Mesenteric fat pad (tissue), 1 donor: ENCODE measurements around the gene CNFN. TPM values are rescaled to one million over a fixed set of nuclear protein-coding genes. Genes with fewer than 3 reads are reported as not detected.

Source experiments
- DNase-seq: peaks from one replicate; pipeline ENCODE4 v3.0.0-alpha.2; 2020; ENCODE audit warnings: low spot score
- total RNA-seq: library from RNA; stranded (reverse); fragmentation: NEBNext Ultra II Directional; extraction: Animal tissue kit (Norgen Biotek cat#: 25700); gene quantifications from one replicate; pipeline ENCODE4 v1.2.1, GENCODE V29; 2021
- donor health status: DM: yes; HTN: yes; CAD: no.

Gene CNFN
- total RNA-seq, 1 donor from 2014 or later: 2.2 TPM

DNA sequence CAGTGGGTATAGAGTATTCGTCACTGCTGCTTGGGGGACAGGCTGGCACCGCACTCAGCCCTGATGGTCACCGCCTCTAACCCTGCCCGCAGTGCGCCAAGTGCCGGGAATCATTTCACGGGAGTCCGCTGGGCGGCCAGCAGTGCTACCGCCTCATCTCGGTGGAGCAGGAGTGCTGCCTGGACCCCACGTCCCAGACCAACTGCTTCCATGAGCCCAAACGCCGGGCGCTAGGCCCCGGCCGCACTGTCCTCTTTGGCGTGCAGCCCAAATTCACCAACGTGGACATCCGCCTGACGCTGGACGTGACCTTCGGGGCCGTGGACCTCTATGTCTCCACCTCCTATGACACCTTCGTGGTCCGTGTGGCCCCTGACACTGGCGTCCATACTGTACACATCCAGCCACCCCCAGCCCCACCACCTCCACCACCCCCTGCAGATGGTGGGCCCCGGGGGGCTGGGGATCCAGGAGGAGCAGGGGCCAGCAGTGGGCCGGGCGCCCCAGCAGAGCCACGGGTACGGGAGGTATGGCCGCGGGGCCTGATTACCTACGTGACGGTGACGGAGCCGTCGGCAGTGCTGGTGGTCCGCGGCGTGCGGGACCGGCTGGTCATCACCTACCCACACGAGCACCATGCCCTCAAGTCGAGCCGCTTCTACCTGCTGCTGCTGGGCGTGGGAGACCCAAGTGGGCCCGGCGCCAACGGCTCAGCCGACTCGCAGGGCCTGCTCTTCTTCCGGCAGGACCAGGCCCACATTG, 14.5 kb downstream of the CNFN start:
- no peak for DNase-seq

DNA sequence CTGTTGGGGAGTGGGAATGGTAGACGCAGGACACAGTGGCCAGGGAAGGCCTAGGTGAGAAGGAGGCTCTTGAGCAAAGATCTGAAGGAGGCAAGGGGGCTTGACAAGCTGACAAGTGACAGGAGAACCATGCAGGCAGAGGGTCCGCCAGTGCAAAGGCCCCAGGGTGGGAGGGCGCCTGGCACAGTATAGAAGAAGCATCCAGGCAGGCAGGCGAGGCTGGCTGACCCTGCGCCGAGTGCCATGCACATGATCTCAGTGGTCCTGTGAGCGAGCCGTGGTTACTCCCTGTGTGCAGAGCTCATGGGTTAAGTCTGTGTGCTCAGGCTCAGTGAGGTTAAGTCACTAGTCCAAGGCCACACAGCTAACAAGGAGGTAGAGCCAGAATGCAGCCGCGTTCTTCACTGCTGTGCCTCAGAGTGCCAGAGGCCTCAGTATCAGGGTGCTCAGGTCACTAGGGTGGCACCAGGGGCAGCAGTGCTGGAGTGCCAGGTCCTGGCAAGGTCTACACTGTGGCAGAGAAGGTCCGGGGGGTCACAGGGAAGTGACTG, 15.2 kb downstream of the CNFN start:
- DNase-seq: no peak

DNA sequence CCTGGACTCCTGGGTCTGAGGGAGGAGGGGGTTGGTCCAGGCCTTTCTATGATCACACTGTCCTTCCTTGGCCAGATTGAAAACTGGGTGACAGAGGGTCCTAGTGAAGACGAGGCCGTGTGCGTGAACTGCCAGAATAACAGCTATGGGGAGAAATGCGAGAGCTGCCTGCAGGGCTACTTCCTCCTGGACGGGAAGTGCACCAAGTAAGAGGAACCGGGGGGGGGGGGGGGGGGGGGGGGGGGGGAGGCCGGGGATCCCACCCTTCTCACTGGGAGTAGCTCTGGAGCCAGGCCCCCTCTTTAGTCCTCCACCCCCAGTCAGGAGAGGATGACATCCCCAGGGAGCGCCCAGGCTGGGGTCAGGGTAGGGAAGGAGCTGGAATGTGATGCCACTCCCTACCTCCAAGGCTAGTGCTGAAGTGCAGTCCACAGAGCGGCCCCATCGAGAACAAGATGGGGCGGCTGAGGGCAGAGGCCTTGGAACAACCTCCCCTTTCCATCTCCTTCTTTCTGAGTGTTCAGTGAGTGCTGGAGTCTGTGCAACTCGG, 19.4 kb downstream of the CNFN start:
- DNase-seq: no peak

DNA sequence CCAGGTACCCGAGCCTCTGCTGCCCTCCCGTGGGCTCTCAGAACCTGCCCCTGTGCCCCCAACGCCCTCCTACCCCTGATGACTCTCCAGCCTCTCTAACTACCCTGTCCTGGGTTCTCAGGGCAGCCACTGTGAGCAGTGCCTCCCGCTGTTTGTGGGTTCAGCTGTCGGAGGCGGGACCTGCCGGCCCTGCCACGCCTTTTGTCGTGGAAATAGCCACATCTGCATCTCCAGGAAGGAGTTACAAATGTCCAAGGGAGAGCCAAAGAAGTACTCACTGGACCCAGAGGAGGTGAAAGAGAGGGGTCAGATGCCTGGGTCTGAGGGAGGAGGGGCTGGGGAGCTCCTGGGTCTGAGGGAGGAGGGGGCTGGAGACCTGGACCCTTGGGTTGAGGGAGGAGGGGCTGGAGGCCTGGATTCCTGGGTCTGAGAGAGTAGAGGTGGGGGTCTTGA, 20.0 kb downstream of the CNFN start:
- DNase-seq: no peak

DNA sequence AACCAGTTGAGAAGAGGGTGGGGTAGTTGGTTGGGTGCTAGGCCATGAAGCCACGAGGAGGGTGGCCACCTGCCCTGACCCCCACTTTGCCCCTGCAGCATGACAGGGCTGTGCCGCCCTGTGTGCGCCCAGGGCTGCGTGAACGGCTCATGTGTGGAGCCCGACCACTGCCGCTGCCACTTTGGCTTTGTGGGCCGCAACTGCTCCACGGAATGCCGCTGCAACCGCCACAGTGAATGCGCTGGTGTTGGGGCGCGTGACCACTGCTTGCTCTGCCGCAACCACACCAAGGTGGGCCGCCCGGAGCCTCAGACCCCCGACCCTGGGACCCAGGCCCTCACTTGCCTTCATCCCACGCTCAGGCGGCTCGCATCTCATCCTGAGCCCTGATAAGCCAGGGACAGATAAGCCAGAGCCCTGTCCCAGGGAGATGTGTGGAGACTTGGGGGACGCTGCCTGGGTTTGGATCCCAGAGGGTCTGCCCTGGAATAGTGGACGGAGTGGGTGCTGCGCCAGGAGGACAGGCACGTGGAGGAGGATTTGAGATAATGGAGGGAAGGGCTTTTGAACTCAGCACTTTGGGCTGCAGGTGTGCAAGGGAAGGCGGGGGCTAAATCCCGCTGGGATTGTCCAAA, 20.5 kb downstream of the CNFN start:
- no peak for DNase-seq

DNA sequence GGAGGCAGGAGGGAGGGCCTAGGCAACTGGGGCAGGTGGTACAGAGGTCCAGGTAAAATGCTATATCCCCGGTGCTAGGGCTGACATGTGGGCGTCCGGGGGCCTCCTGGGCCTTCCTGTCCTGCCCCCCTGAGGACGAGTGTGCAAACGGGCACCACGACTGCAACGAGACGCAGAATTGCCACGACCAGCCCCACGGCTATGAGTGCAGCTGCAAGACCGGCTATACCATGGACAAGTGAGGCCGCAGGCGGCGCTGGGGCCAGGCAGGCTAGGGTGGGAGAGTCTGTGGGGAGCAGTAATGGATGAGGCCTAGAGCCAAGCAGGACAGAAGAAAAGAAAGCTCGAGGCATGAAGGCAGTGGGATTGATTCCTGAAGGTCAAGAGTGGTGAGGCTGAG, 21.3 kb downstream of the CNFN start:
- DNase-seq: no peak

DNA sequence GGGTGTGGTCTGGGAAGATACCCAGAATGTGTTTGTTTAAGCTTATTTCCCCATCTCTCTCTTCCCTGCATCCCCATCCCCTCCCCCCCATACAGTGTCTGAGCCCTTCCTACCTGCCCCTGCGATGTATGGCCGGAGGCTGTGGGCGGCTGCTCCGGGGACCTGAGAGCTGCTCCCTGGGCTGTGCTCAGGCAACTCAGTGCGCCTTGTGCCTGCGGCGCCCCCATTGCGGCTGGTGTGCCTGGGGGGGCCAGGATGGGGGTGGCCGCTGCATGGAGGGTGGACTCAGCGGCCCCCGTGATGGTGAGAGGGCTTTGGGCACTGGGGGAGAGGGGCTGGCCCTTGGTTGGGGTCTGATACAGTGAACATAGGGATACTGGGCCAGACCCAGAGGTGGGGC, 21.7 kb downstream of the CNFN start:
- no peak for DNase-seq

DNA sequence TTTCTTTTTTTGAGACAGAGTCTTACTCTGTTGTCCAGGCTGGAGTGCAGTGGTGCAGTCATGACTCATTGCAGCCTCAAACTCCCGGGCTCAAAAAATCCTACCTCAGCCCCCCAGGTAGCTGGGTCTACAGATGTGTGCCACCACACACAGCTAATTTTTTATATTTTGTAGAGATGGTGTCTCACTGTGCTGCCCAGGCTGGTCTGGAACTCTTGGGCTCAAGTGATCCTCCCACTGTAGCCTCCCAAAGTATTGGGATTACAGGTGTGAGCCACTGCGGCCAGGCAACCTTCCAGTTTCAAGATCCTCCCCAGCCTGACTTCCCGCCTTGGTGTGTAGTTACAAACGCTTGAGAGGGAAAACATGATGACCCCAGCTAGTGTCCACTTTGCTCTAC, 22.2 kb downstream of the CNFN start:
- DNase-seq: no peak

DNA sequence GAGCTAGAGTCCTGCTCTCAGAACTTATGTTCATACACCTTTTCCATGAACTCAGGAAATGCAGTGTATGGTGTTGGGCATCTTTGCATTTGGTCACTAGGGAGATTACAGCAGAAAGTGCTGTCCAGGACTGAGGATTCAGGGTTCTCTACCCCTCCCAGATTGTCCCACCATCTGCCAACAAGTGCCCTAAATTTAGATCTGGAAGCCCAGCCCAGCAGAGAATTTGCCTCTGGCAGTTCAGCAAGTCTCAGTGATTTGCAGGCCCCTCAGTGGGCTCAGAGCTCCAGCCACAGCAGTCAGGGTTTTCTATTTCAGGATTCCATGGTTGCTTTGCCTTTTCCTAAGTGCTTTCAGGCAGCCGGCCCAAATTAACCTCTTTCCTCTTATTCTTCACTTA, 23.4 kb downstream of the CNFN start:
- DNase-seq: no peak

DNA sequence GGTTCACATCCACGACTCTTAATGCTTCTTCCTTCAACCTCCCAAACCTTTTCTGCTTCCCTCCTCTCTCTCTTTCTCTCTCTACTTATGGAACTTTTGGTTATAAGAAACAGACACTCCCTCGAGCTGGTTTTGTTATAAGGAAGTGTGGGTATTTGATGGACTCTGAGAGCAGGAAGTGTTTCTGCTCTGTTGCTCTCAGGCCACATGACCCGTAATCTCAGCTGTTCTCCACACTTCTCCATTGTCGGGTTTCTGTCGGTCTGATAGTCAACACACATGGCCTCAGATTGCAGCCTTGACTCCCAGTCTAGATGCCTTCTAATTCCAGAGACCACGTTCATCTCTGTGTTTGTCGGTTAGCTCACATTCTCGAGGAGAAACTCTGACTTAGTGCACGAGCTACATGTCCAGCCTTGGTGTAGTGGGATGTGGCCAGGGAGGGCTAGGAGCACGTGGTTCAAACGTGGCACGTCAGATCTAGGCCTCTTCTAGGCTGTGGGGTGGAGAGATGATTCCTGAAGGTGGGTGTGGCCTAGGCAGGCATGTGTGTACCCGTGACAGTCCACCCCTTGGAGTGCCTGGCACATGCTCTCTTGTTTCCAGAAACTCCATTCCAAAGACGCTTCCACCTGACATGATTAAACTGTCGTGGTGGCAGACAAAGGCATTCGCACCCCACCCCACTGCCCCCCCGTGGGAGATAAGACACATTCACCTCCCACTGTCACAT, 26.3 kb downstream of the CNFN start:
- DNase-seq: no peak

DNA sequence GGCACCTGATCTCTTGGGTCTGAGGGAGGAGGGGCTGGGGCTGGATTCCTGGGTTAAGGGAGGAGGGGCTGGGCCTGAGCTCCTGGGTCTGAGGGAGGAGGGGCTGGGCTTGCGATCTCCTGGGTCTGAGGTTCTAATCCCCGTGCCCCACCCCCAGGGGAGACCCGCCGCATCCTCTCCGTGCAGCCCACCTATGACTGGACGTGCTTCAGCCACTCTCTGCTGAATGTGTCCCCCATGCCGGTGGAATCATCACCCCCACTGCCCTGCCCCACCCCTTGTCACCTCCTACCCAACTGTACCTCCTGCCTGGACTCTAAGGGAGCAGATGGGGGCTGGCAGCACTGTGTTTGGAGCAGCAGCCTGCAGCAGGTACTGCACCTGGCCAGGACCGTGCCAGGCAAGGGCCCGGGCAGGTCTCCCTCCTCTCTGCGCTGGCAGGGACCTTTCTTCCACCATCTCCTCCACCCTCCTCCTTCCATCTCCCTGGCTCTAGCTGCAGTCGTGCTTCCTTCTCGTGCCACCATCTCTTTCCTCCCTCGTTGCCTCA, 27.1 kb downstream of the CNFN start:
- DNase-seq: no peak

DNA sequence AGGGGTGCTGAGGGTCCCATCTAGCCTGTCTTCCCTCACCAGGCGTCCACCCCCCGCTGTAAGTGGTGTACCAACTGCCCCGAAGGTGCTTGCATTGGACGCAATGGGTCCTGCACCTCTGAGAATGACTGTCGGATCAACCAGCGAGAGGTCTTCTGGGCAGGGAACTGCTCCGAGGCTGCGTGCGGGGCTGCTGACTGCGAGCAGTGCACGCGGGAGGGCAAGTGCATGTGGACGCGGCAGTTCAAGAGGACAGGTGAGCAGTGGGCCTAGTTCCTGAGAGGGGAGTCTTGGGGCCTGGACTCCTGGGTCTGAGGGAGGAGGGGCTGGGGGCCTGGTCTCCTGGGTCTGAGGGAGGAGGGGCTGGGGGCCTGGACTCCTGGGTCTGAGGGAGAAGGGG, 27.8 kb downstream of the CNFN start:
- DNase-seq: no peak

DNA sequence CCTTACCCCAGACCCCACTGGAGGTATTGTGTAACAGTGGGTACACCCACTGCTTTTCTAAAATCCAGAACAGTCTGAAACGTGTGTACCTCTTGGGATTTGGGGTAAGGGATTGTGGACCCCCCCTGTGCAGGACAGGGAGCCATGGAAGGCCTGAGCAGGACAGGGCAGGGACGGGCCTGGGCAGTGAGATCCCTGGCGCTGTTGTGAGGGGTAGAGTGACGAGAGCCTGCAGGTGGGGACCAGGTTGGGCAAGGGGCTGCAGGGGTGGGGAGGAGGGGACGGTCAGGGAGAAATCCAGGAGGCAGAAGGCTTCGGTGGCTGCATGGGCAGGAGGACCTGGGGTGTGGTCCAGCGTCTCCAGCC, 28.6 kb downstream of the CNFN start:
- no peak for DNase-seq

DNA sequence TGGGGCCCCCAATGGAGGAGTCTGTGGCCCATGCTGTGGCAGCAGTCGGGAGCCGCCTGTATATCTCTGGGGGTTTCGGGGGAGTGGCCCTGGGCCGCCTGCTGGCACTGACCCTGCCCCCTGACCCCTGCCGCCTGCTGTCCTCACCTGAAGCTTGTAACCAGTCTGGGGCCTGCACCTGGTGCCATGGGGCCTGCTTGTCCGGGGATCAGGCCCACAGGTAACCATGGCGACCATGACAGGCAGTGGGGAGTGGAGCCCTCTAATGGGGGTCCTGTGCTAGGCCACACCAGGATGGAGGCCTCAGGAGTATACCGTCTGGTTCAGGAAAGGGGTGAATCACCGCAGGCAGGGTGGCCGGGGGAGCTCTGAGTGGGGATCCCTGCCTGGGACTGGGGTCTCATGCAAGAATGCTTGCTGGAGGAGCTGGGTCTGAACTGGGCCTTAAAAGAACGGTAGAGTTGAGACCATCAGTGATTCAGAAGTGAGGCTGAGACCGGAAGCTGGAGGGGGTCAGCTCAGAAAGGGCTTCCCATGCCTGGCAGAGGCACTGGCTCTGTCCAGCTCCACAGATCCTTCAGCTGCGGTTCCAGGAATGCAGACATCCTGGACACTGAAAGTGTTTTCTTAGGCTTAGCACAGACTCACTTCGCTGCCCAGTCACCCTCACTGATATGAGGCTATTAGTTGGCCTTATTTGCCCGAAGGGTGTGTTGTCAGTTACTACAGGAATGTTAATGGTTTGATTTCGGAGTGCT, 29.1 kb downstream of the CNFN start:
- no peak for DNase-seq

DNA sequence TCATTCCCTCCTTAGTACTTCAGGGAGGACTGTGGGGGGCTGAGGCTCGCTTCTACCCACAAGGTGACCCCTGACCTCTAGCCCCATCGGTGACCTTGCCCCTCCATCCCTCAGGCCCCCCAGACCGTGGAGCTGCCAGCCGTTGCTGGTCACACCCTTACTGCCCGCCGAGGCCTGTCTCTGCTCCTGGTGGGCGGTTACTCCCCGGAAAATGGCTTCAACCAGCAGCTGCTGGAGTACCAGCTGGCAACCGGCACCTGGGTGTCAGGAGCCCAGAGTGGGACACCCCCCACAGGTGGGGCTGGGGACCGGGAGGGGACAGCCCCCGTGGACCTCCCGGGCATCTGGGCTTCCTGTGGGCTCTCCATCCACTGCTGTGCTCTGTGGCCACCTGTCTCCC, 32.8 kb downstream of the CNFN start:
- DNase-seq: no peak

DNA sequence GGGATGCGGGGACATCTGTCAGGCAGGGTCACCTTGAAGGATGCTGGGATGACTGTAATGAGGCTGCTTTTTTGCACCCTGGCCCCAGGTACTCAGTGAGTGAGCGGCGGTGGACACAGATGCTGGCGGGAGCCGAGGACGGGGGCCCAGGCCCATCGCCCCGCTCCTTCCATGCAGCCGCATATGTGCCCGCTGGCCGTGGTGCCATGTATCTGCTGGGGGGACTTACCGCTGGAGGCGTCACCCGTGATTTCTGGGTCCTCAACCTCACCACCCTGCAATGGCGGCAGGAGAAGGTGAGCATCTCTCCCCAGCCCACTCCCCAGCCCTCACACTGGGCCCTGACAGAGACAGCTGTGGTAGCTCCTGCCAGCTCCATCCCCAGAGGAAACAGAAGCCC, 33.4 kb downstream of the CNFN start:
- no peak for DNase-seq

DNA sequence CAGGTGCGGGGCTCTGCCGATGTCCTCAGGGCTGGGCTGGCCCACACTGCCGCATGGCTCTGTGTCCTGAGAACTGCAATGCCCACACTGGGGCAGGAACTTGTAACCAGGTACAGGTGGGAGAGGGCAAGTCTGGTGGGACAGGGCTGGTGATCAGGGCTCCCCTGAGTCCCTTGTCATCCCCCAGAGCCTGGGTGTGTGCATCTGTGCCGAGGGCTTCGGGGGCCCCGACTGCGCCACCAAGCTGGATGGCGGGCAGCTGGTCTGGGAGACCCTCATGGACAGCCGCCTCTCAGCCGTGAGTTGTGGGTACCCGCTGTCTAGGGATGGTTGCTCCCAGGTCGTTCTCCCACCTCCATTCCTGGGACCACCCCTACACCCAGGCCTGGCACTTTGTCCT, 34.2 kb downstream of the CNFN start:
- DNase-seq: no peak

DNA sequence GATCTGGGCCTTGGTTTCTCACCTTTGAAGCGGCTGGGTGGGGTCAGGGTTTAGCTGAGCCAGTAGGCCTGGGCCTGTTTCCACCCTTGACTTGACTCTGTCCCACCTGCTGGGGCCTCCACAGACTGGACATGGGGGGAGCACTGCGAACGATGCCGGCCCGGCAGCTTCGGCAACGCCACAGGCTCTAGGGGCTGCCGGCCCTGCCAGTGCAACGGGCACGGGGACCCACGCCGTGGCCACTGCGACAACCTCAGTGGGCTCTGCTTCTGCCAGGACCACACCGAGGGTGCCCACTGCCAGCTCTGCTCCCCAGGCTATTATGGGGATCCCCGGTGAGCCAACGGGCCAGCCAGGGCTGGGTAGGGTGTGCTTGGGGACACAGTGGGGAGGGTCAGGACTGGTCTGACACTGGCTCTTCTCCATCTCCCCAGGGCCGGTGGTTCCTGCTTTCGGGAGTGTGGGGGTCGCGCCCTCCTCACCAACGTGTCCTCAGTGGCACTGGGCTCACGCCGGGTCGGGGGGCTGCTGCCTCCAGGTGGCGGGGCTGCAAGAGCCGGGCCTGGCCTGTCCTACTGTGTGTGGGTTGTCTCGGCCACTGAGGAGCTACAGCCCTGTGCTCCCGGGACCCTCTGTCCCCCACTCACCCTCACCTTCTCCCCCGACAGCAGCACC, 36.6 kb downstream of the CNFN start:
- DNase-seq: no peak

DNA sequence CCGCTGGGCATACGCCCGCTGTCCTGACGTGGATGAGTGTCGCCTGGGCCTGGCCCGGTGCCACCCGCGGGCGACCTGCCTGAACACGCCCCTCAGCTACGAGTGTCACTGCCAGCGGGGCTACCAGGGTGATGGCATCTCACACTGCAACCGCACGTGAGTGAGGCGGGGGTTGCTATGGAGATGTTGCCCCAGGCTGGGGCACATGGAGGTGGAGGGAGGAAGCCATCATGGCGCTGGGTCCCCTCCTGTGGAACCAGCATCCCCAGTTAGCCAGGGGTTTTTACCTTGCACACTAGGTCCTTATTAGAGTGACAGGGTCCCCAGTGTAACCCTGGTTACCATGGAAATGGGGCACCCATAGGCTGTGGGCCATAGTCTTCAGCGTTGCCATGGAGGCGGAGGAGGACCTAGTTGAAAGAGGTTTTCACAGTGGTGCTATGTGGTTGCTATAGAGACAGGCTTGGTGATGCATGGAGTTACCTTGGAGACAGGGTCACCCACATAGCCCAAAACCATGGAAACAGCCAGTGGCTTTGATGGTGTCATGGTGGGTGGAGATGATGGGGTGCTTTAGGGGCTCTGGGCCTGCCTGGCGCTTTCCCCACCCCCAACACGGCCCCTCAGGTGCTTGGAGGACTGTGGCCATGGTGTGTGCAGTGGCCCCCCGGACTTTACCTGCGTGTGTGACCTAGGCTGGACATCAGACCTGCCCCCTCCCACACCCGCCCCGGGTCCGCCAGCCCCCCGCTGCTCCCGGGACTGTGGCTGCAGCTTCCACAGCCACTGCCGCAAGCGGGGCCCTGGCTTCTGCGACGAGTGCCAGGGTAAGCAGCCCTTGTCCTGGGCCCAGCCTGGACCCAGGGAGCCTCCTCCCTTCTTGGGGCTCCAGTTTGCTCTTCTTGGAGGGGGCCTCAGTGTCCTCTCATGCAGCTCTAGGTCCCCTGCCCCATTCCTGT, 37.5 kb downstream of the CNFN start:
- no peak for DNase-seq
